Mucosa of descending colon (tissue), 3 donors: Measurements from ENCODE around the gene SNPH. TPM values are rescaled to one million over a fixed set of nuclear protein-coding genes. Genes with fewer than 3 reads are reported as not detected.

Source experiments
- ATAC-seq: fragments of 200-7000 bp; cut with Tn5 transposase; one replicate; pipeline ENCODE4 v1.9.1; 2020; ENCODE audit warnings: mild to moderate bottlenecking, moderate library complexity
- DNase-seq, 3 donors: peaks; one replicate each; pipeline ENCODE4 v3.0.0-alpha.2; 2020
- H3K36me3 ChIP-seq: fragments of 200-600 bp; one replicate; pipeline ENCODE4 v1.8.0; 2021; ENCODE audit warnings: low read depth, mild to moderate bottlenecking
- H3K4me1 ChIP-seq: fragments of 200-600 bp; one replicate; pipeline ENCODE4 v1.8.0; 2021; ENCODE audit warnings: low read depth, mild to moderate bottlenecking
- H3K4me3 ChIP-seq: fragments of 200-600 bp; one replicate; pipeline ENCODE4 v1.8.0; 2021; ENCODE audit warnings: mild to moderate bottlenecking
- H3K9me3 ChIP-seq: fragments of 200-600 bp; one replicate; pipeline ENCODE4 v1.8.0; 2021; ENCODE audit warnings: mild to moderate bottlenecking
- CTCF ChIP-seq: fragments of 200-600 bp; IDR thresholded peaks from one replicate; pipeline ENCODE4 v1.8.0; 2022; ENCODE audit warnings: antibody characterized with exemption, mild to moderate bottlenecking
- intact Hi-C, 2 donors: fragments of 100-400 bp; cut with DNase I in 1 of 2; cut with micrococcal nuclease in 1 of 2; formaldehyde crosslinking; loops; one replicate each; pipeline versions ENCODE4 v1.11.0 to v1.11.1; 2022; cut with DNase I, micrococcal nuclease
- total RNA-seq, 3 donors: library from RNA; stranded (reverse); fragmentation: NEBNext Ultra II Directional in 2 of 3; extraction: Animal tissue kit (Norgen Biotek cat#: 25700) in 2 of 3; gene quantifications; one replicate each; pipeline versions ENCODE4 v1.2.1 to v1.2.4, GENCODE V29; 2021 to 2023
- donor health status: DM: no; HTN: no; CAD: no; lungs with moderate emphysema.
- donor health status: DM: no; HTN: no; CAD: no.
- donor health status: DM: no; HTN: yes; CAD: no.

The SNPH gene
- total RNA-seq, 3 donors from 2014 or later, result 1.1 to 11.7 (median 2.2) TPM

DNA sequence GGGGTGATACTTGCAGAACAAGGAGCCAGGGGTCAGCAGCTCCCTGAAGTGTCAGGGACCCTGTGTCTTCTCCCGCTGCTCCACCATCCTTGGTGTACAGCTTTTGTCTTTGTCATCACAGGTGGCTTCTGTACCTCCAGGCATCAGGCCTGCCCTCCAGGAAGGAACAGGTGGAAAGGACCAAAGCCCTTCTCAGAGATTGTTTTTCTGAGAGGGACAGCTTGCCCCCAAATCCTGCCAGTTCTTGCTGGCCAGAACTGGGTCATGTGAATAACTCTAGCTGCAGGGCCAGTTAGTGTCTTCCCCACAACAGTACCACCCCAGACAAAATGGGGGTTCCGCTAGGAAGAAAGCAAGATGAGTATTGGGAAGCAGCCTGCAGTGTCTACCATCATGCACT, 31.4 kb downstream of the SNPH start:
- DNase-seq (no peak), ATAC-seq (no peak)
- intact Hi-C loops, result no loop called here
- H3K9me3 ChIP-seq, result no peaks in the 10 kb centered on the region
- no peaks in the 10 kb centered on the region for H3K4me1 ChIP-seq
- no peaks in the 10 kb centered on the region for H3K36me3 ChIP-seq
- TF ChIP-seq CTCF, result no peak
- H3K4me3 ChIP-seq, result no peak overlapping the region

DNA sequence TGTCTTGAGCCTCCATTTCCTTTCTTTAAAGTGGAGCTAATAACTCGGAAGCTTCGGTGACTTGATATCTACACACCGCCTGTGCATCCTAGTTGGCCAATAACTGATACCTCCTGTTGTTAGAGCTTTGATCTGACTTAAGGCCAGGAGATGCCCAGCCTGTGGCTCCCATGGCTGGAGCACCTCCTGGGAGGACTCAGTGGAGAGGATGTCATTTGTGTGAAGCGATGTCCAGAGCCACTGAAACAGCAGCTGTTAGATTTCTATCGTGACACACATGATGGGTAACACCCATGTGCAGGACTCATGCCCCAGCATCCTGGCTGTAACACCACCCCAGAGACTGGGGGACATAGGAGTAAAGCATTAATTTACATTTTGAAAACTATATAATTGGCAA, 32.1 kb downstream of the SNPH start:
- intact Hi-C loops, result no loop called here
- Histone ChIP-seq H3K9me3 (no peaks in the 10 kb centered on the region), H3K4me1 (no peaks in the 10 kb centered on the region), H3K4me3 (no peak overlapping the region), H3K36me3 (no peaks in the 10 kb centered on the region)
- DNase-seq, result no peak
- no peak for TF ChIP-seq CTCF
- ATAC-seq, result no peak

GRCh38 chr20:1298888-1299511, 32.9 kb downstream of the SNPH start:
- Histone ChIP-seq H3K4me1 (no peaks in the 10 kb centered on the region), H3K36me3 (no peaks in the 10 kb centered on the region), H3K9me3 (no peaks in the 10 kb centered on the region), H3K4me3 (no peak overlapping the region)
- intact Hi-C loops, result no loop called here
- DNase-seq (no peak), ATAC-seq (no peak)
- TF ChIP-seq CTCF, result no peak

- peak in 2 of 3 donors; percentile 36 to 59 for DNase-seq
- peak; percentile 75 for ATAC-seq
- TF ChIP-seq CTCF, result no peak
- no peaks in the 10 kb centered on the region for H3K36me3 ChIP-seq
- no peak overlapping the region for H3K4me3 ChIP-seq
- intact Hi-C loops, result no loop called here
- no peaks in the 10 kb centered on the region for H3K9me3 ChIP-seq
- no peaks in the 10 kb centered on the region for H3K4me1 ChIP-seq
Observed at GRCh38 chr20:1299522-1299921, 33.4 kb downstream of the SNPH start.

GRCh38 chr20:1300083-1300840, 34.2 kb downstream of the SNPH start:
- intact Hi-C loops, result no loop called here
- ATAC-seq, result no peak
- H3K36me3 ChIP-seq, result no peaks in the 10 kb centered on the region
- no peak for DNase-seq
- TF ChIP-seq CTCF, result no peak
- no peaks in the 10 kb centered on the region for H3K4me1 ChIP-seq
- no peak overlapping the region for H3K4me3 ChIP-seq
- H3K9me3 ChIP-seq, result no peaks in the 10 kb centered on the region
